SK-N-SH treated with all-trans-retinoic acid at 6 μM for 48 hours (cell line): ENCODE results near the gene NEURL1.

ENCODE experiments used
- ARNTL ChIP-seq: fragments of 450-650 bp; formaldehyde crosslinking; IDR thresholded peaks from 2 replicates; pipeline ENCODE4 v1.5.0; 2020; ENCODE audit warnings: low read depth, mild to moderate bottlenecking, moderate library complexity, borderline replicate concordance
- BACH2 ChIP-seq: fragments of 250-450 bp; sonication (Bioruptor Pico); IDR thresholded peaks from 2 replicates; pipeline ENCODE4 v1.9.0; 2021; ENCODE audit warnings: mild to moderate bottlenecking, borderline replicate concordance
- CSDC2 ChIP-seq: fragments of 250-450 bp; sonication (Bioruptor Pico); IDR thresholded peaks from 2 replicates; pipeline ENCODE4 v1.5.0; 2020; ENCODE audit warnings: mild to moderate bottlenecking, moderate library complexity
- GLIS3 ChIP-seq: fragments of 250-450 bp; sonication (Bioruptor Pico); IDR thresholded peaks from 2 replicates; pipeline ENCODE4 v1.5.0; 2020; ENCODE audit warnings: mild to moderate bottlenecking, moderate library complexity
- TCF4 ChIP-seq: fragments of 250-450 bp; sonication (Bioruptor Pico); IDR thresholded peaks from 2 replicates; pipeline ENCODE4 v1.8.0; 2021; ENCODE audit warnings: mild to moderate bottlenecking, moderate library complexity, borderline replicate concordance
- ZFP3 ChIP-seq: fragments of 250-450 bp; sonication (Bioruptor Pico); IDR thresholded peaks from 2 replicates; pipeline ENCODE4 v1.5.0; 2020; ENCODE audit warnings: mild to moderate bottlenecking, moderate library complexity
- ZFP30 ChIP-seq: fragments of 450-650 bp; formaldehyde crosslinking; IDR thresholded peaks from 2 replicates; pipeline ENCODE4 v1.5.0; 2022; ENCODE audit warnings: mild to moderate bottlenecking, moderate library complexity
- ZNF565 ChIP-seq: fragments of 450-650 bp; formaldehyde crosslinking; conservative IDR thresholded peaks from 2 replicates; pipeline ENCODE4 v1.5.0; 2020; ENCODE audit warnings: low read depth, mild to moderate bottlenecking, moderate library complexity
- ZNF8 ChIP-seq: fragments of 450-650 bp; formaldehyde crosslinking; IDR thresholded peaks from 2 replicates; pipeline ENCODE4 v1.5.0; 2020; ENCODE audit warnings: mild to moderate bottlenecking, moderate library complexity
- TF ChIP-seq, protein P1 (sequence below): fragments of 250-450 bp; sonication (Bioruptor Pico); IDR thresholded peaks from 2 replicates; pipeline ENCODE4 v1.8.0; 2020; ENCODE audit warnings: mild to moderate bottlenecking, moderate library complexity, borderline replicate concordance
- TF ChIP-seq, protein P2 (sequence below): fragments of 250-450 bp; sonication (Bioruptor Pico); IDR thresholded peaks from 2 replicates; pipeline ENCODE4 v1.5.0; 2020; ENCODE audit warnings: mild to moderate bottlenecking, moderate library complexity
- TF ChIP-seq, protein P3 (sequence below): fragments of 250-450 bp; sonication (Bioruptor Pico); IDR thresholded peaks from 2 replicates; pipeline ENCODE4 v1.5.1; 2020; ENCODE audit warnings: low read depth, mild to moderate bottlenecking, moderate library complexity

DNA sequence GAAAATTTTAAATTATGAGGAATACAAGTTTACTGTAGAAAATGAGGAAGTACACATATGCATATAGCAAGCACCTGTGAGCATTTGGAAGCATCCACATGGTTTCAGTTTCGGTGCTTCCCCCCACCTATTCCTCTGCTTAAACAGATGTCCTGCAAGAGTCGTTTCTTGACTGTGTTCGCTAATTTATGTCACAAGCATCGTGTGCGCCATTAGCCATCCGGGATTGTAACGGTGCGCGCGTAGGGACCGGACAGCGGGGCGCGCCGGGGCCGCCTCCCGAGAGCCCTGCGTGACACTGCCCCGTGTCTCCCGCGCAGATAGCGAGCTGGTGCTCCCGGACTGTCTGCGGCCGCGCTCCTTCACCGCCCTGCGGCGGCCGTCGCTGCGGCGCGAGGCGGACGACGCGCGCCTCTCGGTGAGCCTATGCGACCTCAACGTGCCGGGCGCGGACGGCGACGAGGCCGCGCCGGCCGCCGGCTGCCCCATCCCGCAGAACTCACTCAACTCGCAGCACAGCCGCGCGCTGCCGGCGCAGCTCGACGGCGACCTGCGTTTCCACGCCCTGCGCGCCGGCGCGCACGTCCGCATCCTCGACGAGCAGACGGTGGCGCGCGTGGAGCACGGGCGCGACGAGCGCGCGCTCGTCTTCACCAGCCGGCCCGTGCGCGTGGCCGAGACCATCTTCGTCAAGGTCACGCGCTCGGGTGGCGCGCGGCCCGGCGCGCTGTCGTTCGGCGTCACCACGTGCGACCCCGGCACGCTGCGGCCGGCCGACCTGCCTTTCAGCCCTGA is 90.9 kb downstream of the NEURL1 start:
- TF ChIP-seq, protein P1, sequence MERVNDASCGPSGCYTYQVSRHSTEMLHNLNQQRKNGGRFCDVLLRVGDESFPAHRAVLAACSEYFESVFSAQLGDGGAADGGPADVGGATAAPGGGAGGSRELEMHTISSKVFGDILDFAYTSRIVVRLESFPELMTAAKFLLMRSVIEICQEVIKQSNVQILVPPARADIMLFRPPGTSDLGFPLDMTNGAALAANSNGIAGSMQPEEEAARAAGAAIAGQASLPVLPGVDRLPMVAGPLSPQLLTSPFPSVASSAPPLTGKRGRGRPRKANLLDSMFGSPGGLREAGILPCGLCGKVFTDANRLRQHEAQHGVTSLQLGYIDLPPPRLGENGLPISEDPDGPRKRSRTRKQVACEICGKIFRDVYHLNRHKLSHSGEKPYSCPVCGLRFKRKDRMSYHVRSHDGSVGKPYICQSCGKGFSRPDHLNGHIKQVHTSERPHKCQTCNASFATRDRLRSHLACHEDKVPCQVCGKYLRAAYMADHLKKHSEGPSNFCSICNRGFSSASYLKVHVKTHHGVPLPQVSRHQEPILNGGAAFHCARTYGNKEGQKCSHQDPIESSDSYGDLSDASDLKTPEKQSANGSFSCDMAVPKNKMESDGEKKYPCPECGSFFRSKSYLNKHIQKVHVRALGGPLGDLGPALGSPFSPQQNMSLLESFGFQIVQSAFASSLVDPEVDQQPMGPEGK = no peak
- no peak for TF ChIP-seq ZFP3 (CRISPR knock-in tag)
- no peak for TF ChIP-seq ARNTL
- TF ChIP-seq CSDC2 (CRISPR knock-in tag) = no peak
- TF ChIP-seq BACH2 (CRISPR knock-in tag) = no peak
- TF ChIP-seq, protein P2, sequence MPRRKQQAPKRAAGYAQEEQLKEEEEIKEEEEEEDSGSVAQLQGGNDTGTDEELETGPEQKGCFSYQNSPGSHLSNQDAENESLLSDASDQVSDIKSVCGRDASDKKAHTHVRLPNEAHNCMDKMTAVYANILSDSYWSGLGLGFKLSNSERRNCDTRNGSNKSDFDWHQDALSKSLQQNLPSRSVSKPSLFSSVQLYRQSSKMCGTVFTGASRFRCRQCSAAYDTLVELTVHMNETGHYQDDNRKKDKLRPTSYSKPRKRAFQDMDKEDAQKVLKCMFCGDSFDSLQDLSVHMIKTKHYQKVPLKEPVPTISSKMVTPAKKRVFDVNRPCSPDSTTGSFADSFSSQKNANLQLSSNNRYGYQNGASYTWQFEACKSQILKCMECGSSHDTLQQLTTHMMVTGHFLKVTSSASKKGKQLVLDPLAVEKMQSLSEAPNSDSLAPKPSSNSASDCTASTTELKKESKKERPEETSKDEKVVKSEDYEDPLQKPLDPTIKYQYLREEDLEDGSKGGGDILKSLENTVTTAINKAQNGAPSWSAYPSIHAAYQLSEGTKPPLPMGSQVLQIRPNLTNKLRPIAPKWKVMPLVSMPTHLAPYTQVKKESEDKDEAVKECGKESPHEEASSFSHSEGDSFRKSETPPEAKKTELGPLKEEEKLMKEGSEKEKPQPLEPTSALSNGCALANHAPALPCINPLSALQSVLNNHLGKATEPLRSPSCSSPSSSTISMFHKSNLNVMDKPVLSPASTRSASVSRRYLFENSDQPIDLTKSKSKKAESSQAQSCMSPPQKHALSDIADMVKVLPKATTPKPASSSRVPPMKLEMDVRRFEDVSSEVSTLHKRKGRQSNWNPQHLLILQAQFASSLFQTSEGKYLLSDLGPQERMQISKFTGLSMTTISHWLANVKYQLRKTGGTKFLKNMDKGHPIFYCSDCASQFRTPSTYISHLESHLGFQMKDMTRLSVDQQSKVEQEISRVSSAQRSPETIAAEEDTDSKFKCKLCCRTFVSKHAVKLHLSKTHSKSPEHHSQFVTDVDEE (CRISPR knock-in tag) = no peak
- TF ChIP-seq TCF4 (CRISPR knock-in tag) = no peak
- TF ChIP-seq, protein P3, sequence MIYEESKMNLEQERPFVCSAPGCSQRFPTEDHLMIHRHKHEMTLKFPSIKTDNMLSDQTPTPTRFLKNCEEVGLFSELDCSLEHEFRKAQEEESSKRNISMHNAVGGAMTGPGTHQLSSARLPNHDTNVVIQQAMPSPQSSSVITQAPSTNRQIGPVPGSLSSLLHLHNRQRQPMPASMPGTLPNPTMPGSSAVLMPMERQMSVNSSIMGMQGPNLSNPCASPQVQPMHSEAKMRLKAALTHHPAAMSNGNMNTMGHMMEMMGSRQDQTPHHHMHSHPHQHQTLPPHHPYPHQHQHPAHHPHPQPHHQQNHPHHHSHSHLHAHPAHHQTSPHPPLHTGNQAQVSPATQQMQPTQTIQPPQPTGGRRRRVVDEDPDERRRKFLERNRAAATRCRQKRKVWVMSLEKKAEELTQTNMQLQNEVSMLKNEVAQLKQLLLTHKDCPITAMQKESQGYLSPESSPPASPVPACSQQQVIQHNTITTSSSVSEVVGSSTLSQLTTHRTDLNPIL (CRISPR knock-in tag) = no peak
- TF ChIP-seq ZNF8 (CRISPR knock-in tag) = no peak
- TF ChIP-seq ZNF565 (CRISPR knock-in tag) = no peak
- TF ChIP-seq ZFP30 = no peak
- TF ChIP-seq GLIS3 = no peak
